Natural killer cell (primary cell): ENCODE data around the gene IL31RA. TPM values are rescaled to one million over a fixed set of nuclear protein-coding genes. Genes with fewer than 3 reads are reported as not detected.

Experiments
- ATAC-seq, 3 donors: fragments of 150-1000 bp in 2 of 3; fragments of 200-7000 bp in 1 of 3; cut with Tn5 transposase; 1 replicate in 1 of 3; 2 replicates in 2 of 3; pipeline ENCODE4 v1.10.0; 2021; ENCODE audit warnings: mild to moderate bottlenecking in 2 of 3, moderate library complexity in 2 of 3
- DNase-seq, 2 donors: peaks; one replicate each; pipeline versions ENCODE4 v3.0.0 to v3.0.0-alpha.2; 2013 to 2021; ENCODE audit warnings: mixed read lengths in 1 of 2
- H3K27ac ChIP-seq: one replicate; pipeline ENCODE4 v1.5.1; 2013; ENCODE audit warnings: mild to moderate bottlenecking, low read length
- H3K27me3 ChIP-seq: one replicate; pipeline ENCODE4 v1.6.1; 2013; ENCODE audit warnings: low read length; ENCODE audit not compliant: control insufficient read depth, insufficient read depth
- H3K36me3 ChIP-seq: one replicate; pipeline ENCODE4 v1.6.1; 2013; ENCODE audit warnings: low read length; ENCODE audit not compliant: control insufficient read depth, insufficient read depth
- H3K4me1 ChIP-seq: one replicate; pipeline ENCODE4 v1.6.1; 2013; ENCODE audit warnings: low read length; ENCODE audit not compliant: control insufficient read depth, insufficient read depth
- H3K4me3 ChIP-seq: one replicate; pipeline ENCODE4 v1.5.1; 2013; ENCODE audit warnings: low read length
- H3K9me3 ChIP-seq: one replicate; pipeline ENCODE4 v1.6.1; 2013; ENCODE audit warnings: low read length; ENCODE audit not compliant: control insufficient read depth, insufficient read depth
- H3K27ac Mint-ChIP-seq, 2 donors: one replicate each; pipeline ENCODE4 v1.8.0; 2022; ENCODE audit warnings: mild to moderate bottlenecking in 2 of 2, mixed read lengths in 2 of 2, moderate library complexity in 1 of 2
- H3K27me3 Mint-ChIP-seq, 2 donors: one replicate each; pipeline ENCODE4 v1.8.0; 2022; ENCODE audit warnings: low read depth in 2 of 2, mixed read lengths in 2 of 2
- H3K36me3 Mint-ChIP-seq: one replicate; pipeline ENCODE4 v1.8.0; 2022; ENCODE audit warnings: mixed read lengths
- H3K4me1 Mint-ChIP-seq, 2 donors: one replicate each; pipeline ENCODE4 v1.8.0; 2022; ENCODE audit warnings: mixed read lengths in 2 of 2
- H3K4me3 Mint-ChIP-seq: one replicate; pipeline ENCODE4 v1.8.0; 2022; ENCODE audit warnings: mild to moderate bottlenecking, moderate library complexity, mixed read lengths
- H3K9me3 Mint-ChIP-seq, 2 donors: one replicate each; pipeline ENCODE4 v1.8.0; 2022; ENCODE audit warnings: mixed read lengths in 2 of 2
- WGBS: methylation state at CpG from one replicate; pipeline ENCODE4 v1.1.7; 2013; ENCODE audit warnings: missing lambda C conversion rate; ENCODE audit not compliant: insufficient coverage; 5-methylcytosine and 5-hydroxymethylcytosine counted together
- intact Hi-C: fragments of 100-400 bp; cut with micrococcal nuclease; formaldehyde crosslinking; loops from one replicate; pipeline ENCODE4 v1.14.2; 2022
- total RNA-seq, 4 donors: library from RNA; stranded (reverse); fragments of 120-200 nt in 1 of 4; gene quantifications; one replicate each; pipeline versions ENCODE4 v1.2.3 to v1.2.4, GENCODE V29; 2013 to 2022
- TF ChIP-seq, protein P1 (sequence below): fragments of 200-600 bp; IDR thresholded peaks from one replicate; pipeline ENCODE4 v1.8.0; 2022; ENCODE audit warnings: antibody characterized with exemption

Gene IL31RA
- total RNA-seq, 3 donors from 2014 or later (not counting 1 experiment from before 2014, with no cell fraction given) = not detected

DNA sequence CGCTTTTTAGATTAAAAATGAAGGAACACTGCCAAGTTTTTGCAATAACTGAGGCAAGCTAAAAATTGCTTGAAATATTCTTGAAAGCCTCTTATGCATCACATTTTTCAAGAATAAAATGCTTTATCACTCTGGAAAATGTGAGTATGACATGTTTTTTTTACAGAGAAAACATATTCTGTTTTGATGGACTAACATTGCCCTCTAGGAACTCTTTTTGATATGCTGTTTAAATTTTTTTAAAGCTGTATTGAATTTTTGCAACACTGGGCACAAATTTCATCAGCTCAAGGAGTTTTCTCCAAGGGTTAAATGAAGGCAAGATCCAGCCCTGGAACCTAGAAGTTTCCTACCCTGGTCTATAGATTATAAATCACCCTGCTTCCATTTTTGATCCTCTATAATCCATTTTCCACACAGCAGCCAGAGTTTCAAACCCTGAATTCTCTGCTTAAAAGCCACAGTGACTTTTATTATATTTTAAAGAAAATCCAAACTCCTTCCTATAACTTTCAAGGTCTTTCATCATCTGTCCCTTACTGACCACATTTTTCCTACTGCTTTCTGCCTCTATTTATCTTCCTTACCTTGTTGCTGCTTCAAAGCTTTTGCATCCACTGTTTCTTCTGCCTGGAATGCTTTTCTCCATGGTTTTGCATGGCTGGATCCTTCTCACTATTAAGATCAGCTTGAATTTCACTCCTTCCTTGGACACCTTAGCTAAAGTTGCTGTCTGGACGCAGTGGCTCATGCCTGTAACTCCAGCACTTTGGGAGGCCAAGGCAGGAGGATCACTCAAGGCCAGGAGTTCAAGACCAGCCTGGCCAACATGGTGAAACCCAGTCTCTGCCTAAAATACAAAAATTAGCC, 60.9 kb downstream of the IL31RA start:
- WGBS = 94% methylated on average over 2 of the region's 2 CpGs
- no peak overlapping the region for H3K4me3 ChIP-seq
- no peaks in the 10 kb centered on the region for H3K9me3 ChIP-seq
- H3K36me3 Mint-ChIP-seq = no peaks in the 10 kb centered on the region
- H3K27ac Mint-ChIP-seq = no peak overlapping the region
- no peak for ATAC-seq
- no peaks in the 10 kb centered on the region for H3K4me1 ChIP-seq
- no peak overlapping the region for H3K4me3 Mint-ChIP-seq
- no peaks in the 10 kb centered on the region for H3K27me3 ChIP-seq
- intact Hi-C loops = no loop called here
- DNase-seq = no peak
- TF ChIP-seq, protein P1, sequence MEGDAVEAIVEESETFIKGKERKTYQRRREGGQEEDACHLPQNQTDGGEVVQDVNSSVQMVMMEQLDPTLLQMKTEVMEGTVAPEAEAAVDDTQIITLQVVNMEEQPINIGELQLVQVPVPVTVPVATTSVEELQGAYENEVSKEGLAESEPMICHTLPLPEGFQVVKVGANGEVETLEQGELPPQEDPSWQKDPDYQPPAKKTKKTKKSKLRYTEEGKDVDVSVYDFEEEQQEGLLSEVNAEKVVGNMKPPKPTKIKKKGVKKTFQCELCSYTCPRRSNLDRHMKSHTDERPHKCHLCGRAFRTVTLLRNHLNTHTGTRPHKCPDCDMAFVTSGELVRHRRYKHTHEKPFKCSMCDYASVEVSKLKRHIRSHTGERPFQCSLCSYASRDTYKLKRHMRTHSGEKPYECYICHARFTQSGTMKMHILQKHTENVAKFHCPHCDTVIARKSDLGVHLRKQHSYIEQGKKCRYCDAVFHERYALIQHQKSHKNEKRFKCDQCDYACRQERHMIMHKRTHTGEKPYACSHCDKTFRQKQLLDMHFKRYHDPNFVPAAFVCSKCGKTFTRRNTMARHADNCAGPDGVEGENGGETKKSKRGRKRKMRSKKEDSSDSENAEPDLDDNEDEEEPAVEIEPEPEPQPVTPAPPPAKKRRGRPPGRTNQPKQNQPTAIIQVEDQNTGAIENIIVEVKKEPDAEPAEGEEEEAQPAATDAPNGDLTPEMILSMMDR = no peak
- H3K27me3 Mint-ChIP-seq = peaks cover 0 to 8% of the 10 kb centered on the region in 2 donors
- H3K4me1 Mint-ChIP-seq = no peaks in the 10 kb centered on the region
- no peaks in the 10 kb centered on the region for H3K9me3 Mint-ChIP-seq
- H3K36me3 ChIP-seq = no peaks in the 10 kb centered on the region
- no peak overlapping the region for H3K27ac ChIP-seq

DNA sequence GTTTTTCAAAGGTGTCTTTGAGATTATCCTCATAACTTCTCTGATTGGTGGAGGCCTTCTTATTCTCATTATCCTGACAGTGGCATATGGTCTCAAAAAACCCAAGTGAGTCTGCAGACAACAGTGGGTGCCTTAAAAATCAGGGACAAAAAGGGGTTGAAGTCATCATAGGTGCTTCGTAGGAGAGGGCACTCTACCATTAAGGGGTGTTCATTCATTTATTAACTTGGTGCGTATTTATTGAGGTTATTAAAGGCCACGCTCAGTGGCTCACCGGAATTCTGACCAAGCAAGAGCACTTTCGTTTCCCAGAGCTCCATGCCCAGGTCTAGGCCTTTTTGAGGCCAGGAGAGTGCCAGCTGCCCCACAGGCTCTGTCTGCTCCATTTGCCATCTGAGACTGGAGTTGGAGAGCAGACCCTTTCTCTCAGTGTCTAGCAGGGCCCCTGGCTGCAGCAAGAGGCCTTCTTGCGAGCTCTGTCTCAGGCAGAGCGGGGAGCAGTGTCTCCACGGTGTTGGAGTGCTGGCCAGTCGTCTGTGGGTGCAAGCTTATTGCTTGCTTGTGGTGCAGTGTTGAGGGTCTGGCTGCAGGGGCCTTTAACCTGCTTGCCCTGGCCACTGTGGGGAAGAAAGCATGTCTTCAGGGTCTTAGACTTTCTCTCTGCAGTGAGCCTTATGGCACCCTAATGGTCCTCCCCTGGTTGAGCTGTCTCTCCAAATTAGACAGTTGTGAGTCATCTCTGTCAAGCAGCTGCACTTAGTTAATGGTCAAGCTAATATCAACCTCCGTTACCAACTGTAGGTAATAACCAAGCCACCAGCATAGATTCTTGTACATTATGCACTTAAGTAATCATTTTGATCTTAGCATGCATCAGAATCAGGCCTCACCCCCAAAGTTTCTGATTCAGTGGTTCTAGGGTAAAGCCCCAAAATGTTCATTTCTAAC, 62.6 kb downstream of the IL31RA start:
- Histone ChIP-seq H3K27ac (no peak overlapping the region), H3K4me1 (no peaks in the 10 kb centered on the region), H3K36me3 (no peaks in the 10 kb centered on the region), H3K27me3 (no peaks in the 10 kb centered on the region), H3K9me3 (no peaks in the 10 kb centered on the region), H3K4me3 (no peak overlapping the region)
- H3K27ac Mint-ChIP-seq = no peak overlapping the region
- DNase-seq (no peak), ATAC-seq (no peak)
- peaks cover 0 to 8% of the 10 kb centered on the region in 2 donors for H3K27me3 Mint-ChIP-seq
- 89% methylated on average over 10 of the region's 10 CpGs for WGBS
- H3K4me3 Mint-ChIP-seq = no peak overlapping the region
- no peaks in the 10 kb centered on the region for H3K36me3 Mint-ChIP-seq
- intact Hi-C loops = no loop called here
- H3K9me3 Mint-ChIP-seq = no peaks in the 10 kb centered on the region
- TF ChIP-seq, protein P1 = no peak
- no peaks in the 10 kb centered on the region for H3K4me1 Mint-ChIP-seq

DNA sequence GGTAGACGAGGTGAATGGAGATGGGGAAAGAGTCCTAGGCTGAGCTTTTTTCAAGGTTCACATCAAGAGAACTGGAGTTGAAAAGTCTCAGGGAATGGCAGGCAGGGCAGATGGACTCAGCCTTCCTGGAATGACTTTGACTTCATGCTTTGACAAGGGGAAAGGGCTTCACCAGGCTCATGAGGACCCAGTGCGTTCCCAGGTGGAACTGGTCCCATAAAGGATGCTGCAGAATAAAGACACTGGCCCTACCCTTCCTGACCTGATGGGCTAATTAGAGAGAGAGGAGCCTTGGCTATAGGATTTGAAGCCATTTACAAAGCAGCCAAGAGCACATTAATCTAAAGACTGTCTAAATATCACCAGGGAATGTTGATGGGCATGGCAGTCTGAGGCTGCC, 63.8 kb downstream of the IL31RA start:
- Mint-ChIP-seq H3K9me3 (no peaks in the 10 kb centered on the region), H3K27ac (no peak overlapping the region), H3K4me3 (no peak overlapping the region), H3K4me1 (no peaks in the 10 kb centered on the region), H3K27me3 (peaks cover 3 to 8% of the 10 kb centered on the region in 2 donors), H3K36me3 (no peaks in the 10 kb centered on the region)
- ATAC-seq = no peak
- DNase-seq = no peak
- no peaks in the 10 kb centered on the region for H3K9me3 ChIP-seq
- WGBS = 95% methylated on average over 2 of the region's 2 CpGs
- H3K27ac ChIP-seq = no peak overlapping the region
- H3K4me1 ChIP-seq = peaks cover 9% of the 10 kb centered on the region
- TF ChIP-seq, protein P1 = no peak
- H3K27me3 ChIP-seq = no peaks in the 10 kb centered on the region
- H3K4me3 ChIP-seq = no peak overlapping the region
- no peaks in the 10 kb centered on the region for H3K36me3 ChIP-seq
- intact Hi-C loops = no loop called here
